HL-60/S4 (cell line): Measurements from ENCODE around the gene SLC4A5.

Experiments used
- in situ Hi-C: fragments of 300-500 bp; cut with MboI; formaldehyde crosslinking; loops from 2 replicates; pipeline ENCODE4 v1.14.3; 2022; ENCODE audit warnings: low sequenced_read_pairs

Gene SLC4A5

GRCh38 chr2:74178211-74179062 lies 164.8 kb downstream of the SLC4A5 start, which contains the start of gene MOB1A:
Gene MOB1A (minus strand): TSS chr2:74178879. CDS start chr2:74178674, 205 bp downstream.
- in situ Hi-C loops, result no loop called here

- in situ Hi-C loops, result no loop called here
Measured at GRCh38 chr2:74177696-74178095, 165.5 kb downstream of the SLC4A5 start.

GRCh38 chr2:74174909-74175308 lies 168.3 kb downstream of the SLC4A5 start:
- in situ Hi-C loops, result no loop called here

- in situ Hi-C loops, result no loop called here
Measured at GRCh38 chr2:74168739-74169138, 174.5 kb downstream of the SLC4A5 start.
